ENCODE measurements around the gene KCNIP4. TPM values are rescaled to one million over a fixed set of nuclear protein-coding genes. Genes with fewer than 3 reads are reported as not detected.

The KCNIP4 gene
- total RNA-seq, 1 experiment from 2014 or later: not detected

DNA sequence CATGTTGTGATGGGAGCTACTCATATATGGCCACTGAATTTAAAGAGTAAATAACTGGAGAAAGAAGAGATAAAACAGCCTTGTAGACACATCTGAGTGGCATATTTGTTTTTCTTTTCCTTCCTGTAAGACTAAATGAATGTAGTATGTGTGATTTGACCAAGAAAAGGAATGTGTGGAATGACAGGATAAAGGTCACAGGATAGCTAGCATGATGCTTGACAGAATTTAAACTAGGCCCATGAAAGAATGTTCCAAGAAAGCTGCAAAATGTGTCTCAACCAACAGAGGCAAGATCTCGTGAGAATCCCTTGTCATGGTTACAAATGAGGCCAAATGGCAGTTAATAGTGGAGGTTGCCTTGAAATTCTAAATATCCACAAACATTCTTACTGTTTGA is 137.0 kb downstream of the KCNIP4 start:
- Histone ChIP-seq H3K27ac (no peak overlapping the region), H3K9me2 (ENCODE audit: insufficient read depth) (no peaks in the 10 kb centered on the region), H3K4me1 (replicated peaks; ENCODE audit: insufficient read depth) (no peaks in the 10 kb centered on the region), H3K36me3 (ENCODE audit: low read depth) (no peaks in the 10 kb centered on the region), H2AFZ (no peak overlapping the region), H3K4me3 (no peak overlapping the region), H3K27me3 (ENCODE audit: insufficient read depth, low read depth) (no peaks in the 10 kb centered on the region), H4K20me1 (ENCODE audit: insufficient read depth) (no peaks in the 10 kb centered on the region), H3F3A (ENCODE audit: insufficient read depth, low read depth) (no peaks in the 10 kb centered on the region), H3K4me2 (no peak overlapping the region), H3K79me2 (ENCODE audit: low read depth) (no peaks in the 10 kb centered on the region), H3K9me3 (ENCODE audit: insufficient read depth, low read depth) (no peaks in the 10 kb centered on the region)
- DNase-seq: no peak
- BruUV-seq (replicated peaks): no TSS peak
- TF ChIP-seq CTCF (conservative IDR thresholded peaks at IDR 0.05) (no peak), EZH2 (IDR thresholded peaks at IDR 0.05; ENCODE audit: low read depth) (no peak)
- intact Hi-C loops (cut with micrococcal nuclease; ENCODE audit: unreplicated experiment): no loop called here
- CTCF ChIA-PET: no interaction called here
- POLR2A ChIA-PET (ENCODE audit: unreplicated experiment): interaction anchor here (0.6 kb wide), 1 partner anchor 379 kb away, joined by 3 read pairs; no protein-coding TSS in a partner anchor

GRCh38 chr4:21806991-21807390 is 141.6 kb downstream of the KCNIP4 start:
- Histone ChIP-seq H3F3A (ENCODE audit: insufficient read depth, low read depth) (no peaks in the 10 kb centered on the region), H3K36me3 (ENCODE audit: low read depth) (no peaks in the 10 kb centered on the region), H3K9me2 (ENCODE audit: insufficient read depth) (no peaks in the 10 kb centered on the region), H3K9me3 (ENCODE audit: insufficient read depth, low read depth) (no peaks in the 10 kb centered on the region), H3K4me1 (replicated peaks; ENCODE audit: insufficient read depth) (no peaks in the 10 kb centered on the region), H3K4me3 (no peak overlapping the region), H3K27me3 (ENCODE audit: insufficient read depth, low read depth) (no peaks in the 10 kb centered on the region), H3K79me2 (ENCODE audit: low read depth) (no peaks in the 10 kb centered on the region), H2AFZ (no peak overlapping the region), H3K4me2 (no peak overlapping the region), H3K27ac (no peak overlapping the region), H4K20me1 (ENCODE audit: insufficient read depth) (no peaks in the 10 kb centered on the region)
- no TSS peak for BruUV-seq (replicated peaks)
- no peak for TF ChIP-seq EZH2 (IDR thresholded peaks at IDR 0.05; ENCODE audit: low read depth)
- TF ChIP-seq CTCF (conservative IDR thresholded peaks at IDR 0.05): no peak
- CTCF ChIA-PET: no interaction called here
- no peak for DNase-seq
- POLR2A ChIA-PET (ENCODE audit: unreplicated experiment): no interaction called here
- intact Hi-C loops (cut with micrococcal nuclease; ENCODE audit: unreplicated experiment): no loop called here

- Histone ChIP-seq H2AFZ (no peak overlapping the region), H3K9me3 (ENCODE audit: insufficient read depth, low read depth) (no peaks in the 10 kb centered on the region)
Observed at GRCh38 chr4:21802406-21802805, 146.2 kb downstream of the KCNIP4 start.

More at GRCh38 chr4:21802406-21802805, 146.2 kb downstream of the KCNIP4 start:
- Histone ChIP-seq H3K4me2 (no peak overlapping the region), H3K9me2 (ENCODE audit: insufficient read depth) (no peaks in the 10 kb centered on the region), H3K79me2 (ENCODE audit: low read depth) (no peaks in the 10 kb centered on the region), H3K36me3 (ENCODE audit: low read depth) (no peaks in the 10 kb centered on the region), H4K20me1 (ENCODE audit: insufficient read depth) (no peaks in the 10 kb centered on the region), H3K27ac (no peak overlapping the region), H3K27me3 (ENCODE audit: insufficient read depth, low read depth) (no peaks in the 10 kb centered on the region), H3K4me3 (no peak overlapping the region), H3F3A (ENCODE audit: insufficient read depth, low read depth) (no peaks in the 10 kb centered on the region), H3K4me1 (replicated peaks; ENCODE audit: insufficient read depth) (no peaks in the 10 kb centered on the region)
- CTCF ChIA-PET: no interaction called here
- no TSS peak for BruUV-seq (replicated peaks)
- no peak for DNase-seq
- POLR2A ChIA-PET (ENCODE audit: unreplicated experiment): no interaction called here
- intact Hi-C loops (cut with micrococcal nuclease; ENCODE audit: unreplicated experiment): loop anchor here (1.0 to 2.0 kb wide), 2 partner anchors 34 to 377 kb away; no protein-coding TSS in a partner anchor
- TF ChIP-seq CTCF (conservative IDR thresholded peaks at IDR 0.05) (no peak), EZH2 (IDR thresholded peaks at IDR 0.05; ENCODE audit: low read depth) (no peak)
